ENCODE measurements around the gene PITPNM1.
A peak's percentile ranks its signal among the peaks of the same experiment; 100 is the strongest.
"Not testable (repeated sequence)": the region's sequence is repeated elsewhere in the genome, so short reads cannot be mapped to it uniquely, and the experiment has no call there.

PITPNM1 gene

DNA sequence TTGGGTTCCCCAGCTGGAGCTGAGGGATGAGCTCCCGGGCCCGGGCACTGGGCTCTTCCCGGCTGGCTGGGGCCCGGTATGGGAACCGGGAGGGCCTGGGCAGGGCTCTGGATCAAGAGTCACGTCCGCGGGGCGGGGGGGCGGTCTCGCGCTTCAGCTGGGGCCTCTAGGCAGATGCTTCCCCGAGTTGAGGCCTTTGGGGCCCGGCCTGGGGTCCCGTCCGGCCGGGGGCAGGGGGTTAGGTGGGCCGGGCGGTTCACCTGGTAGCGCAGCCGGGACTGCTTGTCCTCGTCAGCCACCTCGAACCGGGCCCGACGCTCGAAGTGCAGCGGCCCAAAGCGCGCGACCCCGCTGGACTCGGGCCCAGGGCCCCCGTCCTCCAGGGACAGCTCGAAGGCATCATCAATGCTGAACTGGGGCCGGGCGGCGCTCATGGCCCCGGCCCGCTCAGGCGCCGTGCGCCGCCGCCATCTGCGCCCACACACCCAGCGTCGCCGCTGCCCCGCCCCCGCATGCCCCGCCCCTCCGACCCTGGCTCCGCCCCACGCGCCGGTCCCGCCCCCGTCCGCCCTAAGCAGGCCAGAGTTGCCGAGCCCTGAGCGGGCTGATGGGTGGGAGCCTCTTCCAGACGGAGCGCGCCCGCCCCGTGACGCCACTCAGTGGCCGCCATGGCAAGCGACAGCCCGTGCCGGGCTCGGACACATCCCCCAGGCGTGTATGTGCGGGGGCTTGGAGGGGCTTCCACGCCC, 36.2 kb downstream of the PITPNM1 start, which contains the start of gene TMEM134:
TMEM134 (minus strand) TSS at position 493 of the 749 bp plus-strand sequence; CDS start at position 434, 59 bp downstream.
- CTCF ChIA-PET = interaction anchor here (0.6 to 2.8 kb wide), 10 partner anchors 14 to 161 kb away, joined by 3 to 18 read pairs (median 4); partner anchors contain the start of genes AIP, NUDT8, PPP1CA and RPS6KB2
- peak; percentile 19 for DNase-seq (ENCODE audit: low read depth, low spot score)
- H3K4me3 ChIP-seq (ENCODE audit: low read depth, low read length) = peak within 1 kb of the TSS; percentile 79
- TF ChIP-seq, protein P1, sequence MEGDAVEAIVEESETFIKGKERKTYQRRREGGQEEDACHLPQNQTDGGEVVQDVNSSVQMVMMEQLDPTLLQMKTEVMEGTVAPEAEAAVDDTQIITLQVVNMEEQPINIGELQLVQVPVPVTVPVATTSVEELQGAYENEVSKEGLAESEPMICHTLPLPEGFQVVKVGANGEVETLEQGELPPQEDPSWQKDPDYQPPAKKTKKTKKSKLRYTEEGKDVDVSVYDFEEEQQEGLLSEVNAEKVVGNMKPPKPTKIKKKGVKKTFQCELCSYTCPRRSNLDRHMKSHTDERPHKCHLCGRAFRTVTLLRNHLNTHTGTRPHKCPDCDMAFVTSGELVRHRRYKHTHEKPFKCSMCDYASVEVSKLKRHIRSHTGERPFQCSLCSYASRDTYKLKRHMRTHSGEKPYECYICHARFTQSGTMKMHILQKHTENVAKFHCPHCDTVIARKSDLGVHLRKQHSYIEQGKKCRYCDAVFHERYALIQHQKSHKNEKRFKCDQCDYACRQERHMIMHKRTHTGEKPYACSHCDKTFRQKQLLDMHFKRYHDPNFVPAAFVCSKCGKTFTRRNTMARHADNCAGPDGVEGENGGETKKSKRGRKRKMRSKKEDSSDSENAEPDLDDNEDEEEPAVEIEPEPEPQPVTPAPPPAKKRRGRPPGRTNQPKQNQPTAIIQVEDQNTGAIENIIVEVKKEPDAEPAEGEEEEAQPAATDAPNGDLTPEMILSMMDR (IDR thresholded peaks at IDR 0.05; ENCODE audit: insufficient read depth, low read length, missing control alignments) = peak; percentile 71
- POLR2A ChIA-PET = interaction anchor here (1.0 to 3.1 kb wide), 4 partner anchors 10 to 123 kb away, joined by 3 to 12 read pairs (median 6); partner anchors contain the start of genes PPP1CA and PTPRCAP

DNA sequence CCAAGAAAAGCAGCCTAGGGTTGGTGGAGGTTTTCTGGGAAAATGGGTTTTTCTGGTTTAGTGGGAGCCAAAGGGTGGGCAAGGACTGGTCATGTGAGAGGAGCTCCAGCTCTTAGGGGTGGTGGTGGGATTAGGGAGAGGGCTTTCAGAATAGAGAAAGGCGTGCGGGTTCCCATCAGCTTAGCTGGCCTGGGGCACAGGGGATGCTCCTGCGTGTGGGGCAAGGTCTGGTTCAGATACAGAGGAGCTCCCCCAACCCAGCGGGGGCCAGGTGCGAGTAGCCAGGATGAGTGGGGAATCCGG, 36.8 kb downstream of the PITPNM1 start:
- ChIA-PET POLR2A (interaction anchor here (1.0 to 3.1 kb wide), 4 partner anchors 9 to 122 kb away, joined by 3 to 12 read pairs (median 6); partner anchors contain the start of genes PPP1CA and PTPRCAP), CTCF (interaction anchor here (0.6 to 2.8 kb wide), 11 partner anchors 15 to 162 kb away, joined by 3 to 18 read pairs (median 4); partner anchors contain the start of genes AIP, NUDT8, PPP1CA and RPS6KB2)
- H3K4me3 ChIP-seq (ENCODE audit: low read depth, low read length) = peak overlapping the region; percentile 79
- TF ChIP-seq, protein P1 (IDR thresholded peaks at IDR 0.05; ENCODE audit: insufficient read depth, low read length, missing control alignments) = no peak
- DNase-seq (ENCODE audit: low read depth, low spot score) = no peak

GRCh38 chr11:67468056-67468455, 37.1 kb downstream of the PITPNM1 start:
- CTCF ChIA-PET = interaction anchor here (0.6 to 2.8 kb wide), 11 partner anchors 15 to 162 kb away, joined by 3 to 18 read pairs (median 4); partner anchors contain the start of genes AIP, NUDT8, PPP1CA and RPS6KB2
- DNase-seq (ENCODE audit: low read depth, low spot score) = no peak
- TF ChIP-seq, protein P1 (IDR thresholded peaks at IDR 0.05; ENCODE audit: insufficient read depth, low read length, missing control alignments) = no peak
- POLR2A ChIA-PET = interaction anchor here (1.0 to 3.1 kb wide), 4 partner anchors 9 to 122 kb away, joined by 3 to 12 read pairs (median 6); partner anchors contain the start of genes PPP1CA and PTPRCAP
- H3K4me3 ChIP-seq (ENCODE audit: low read depth, low read length) = peak overlapping the region; percentile 79

GRCh38 chr11:67466962-67467771, 38.0 kb downstream of the PITPNM1 start:
- ChIA-PET CTCF (interaction anchor here (1.5 to 2.8 kb wide), 5 partner anchors 39 to 122 kb away, joined by 4 to 14 read pairs (median 7); no protein-coding TSS in a partner anchor), POLR2A (interaction anchor here (1.1 to 3.1 kb wide), 3 partner anchors 8 to 121 kb away, joined by 3 to 12 read pairs (median 8); partner anchors contain the start of gene PPP1CA)
- TF ChIP-seq, protein P1 (IDR thresholded peaks at IDR 0.05; ENCODE audit: insufficient read depth, low read length, missing control alignments) = no peak
- H3K4me3 ChIP-seq (ENCODE audit: low read depth, low read length) = no peak overlapping the region; the same call in 1 of the 2 replicates
- no peak for DNase-seq (ENCODE audit: low read depth, low spot score)

- no peak for DNase-seq (ENCODE audit: low read depth, low spot score)
- CTCF ChIA-PET = no interaction called here
- TF ChIP-seq, protein P1 (IDR thresholded peaks at IDR 0.05; ENCODE audit: insufficient read depth, low read length, missing control alignments) = no peak
- no peak overlapping the region for H3K4me3 ChIP-seq (ENCODE audit: low read depth, low read length)
- POLR2A ChIA-PET = no interaction called here
Observed at GRCh38 chr11:67466367-67466766, 38.8 kb downstream of the PITPNM1 start.

- CTCF ChIA-PET = interaction anchor here (1.0 kb wide), 1 partner anchor 64 kb away, joined by 4 read pairs; the partner anchor contains the start of gene PPP1CA
- DNase-seq (ENCODE audit: low read depth, low spot score) = not testable (repeated sequence)
- POLR2A ChIA-PET = interaction anchor here (0.6 kb wide), 1 partner anchor 59 kb away, joined by 4 read pairs; no protein-coding TSS in a partner anchor
- peak overlapping the region; percentile 70; the same call in 1 of the 2 replicates for H3K4me3 ChIP-seq (ENCODE audit: low read depth, low read length)
Observed at GRCh38 chr11:67465530-67465929, 39.6 kb downstream of the PITPNM1 start.
